ENCODE measurements around the gene SPRN.
"Not testable (repeated sequence)": the region's sequence is repeated elsewhere in the genome, so short reads cannot be mapped to it uniquely, and the experiment has no call there.

SPRN gene

DNA sequence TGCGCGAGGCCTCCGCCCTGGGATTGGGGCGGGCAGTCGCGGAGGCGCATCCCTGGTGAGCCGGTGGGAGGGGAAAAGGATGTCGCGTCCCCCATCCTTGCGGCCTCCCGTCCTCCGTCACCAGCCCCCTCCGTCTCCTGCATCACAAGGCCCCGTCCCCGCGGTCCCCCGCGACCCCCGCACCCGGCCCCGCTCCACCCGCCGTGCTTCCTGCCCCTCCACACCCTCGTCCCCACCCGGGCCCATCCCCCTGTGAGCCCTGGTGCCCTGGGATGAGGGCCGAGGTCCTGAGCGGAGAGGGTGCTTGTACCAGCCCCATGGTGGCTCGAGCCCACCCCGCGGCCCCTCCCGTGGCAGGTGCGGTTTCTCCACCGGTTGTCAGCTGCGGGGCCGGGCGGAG lies at the start of gene SPRN:
Gene SPRN (minus strand): TSS at position 25 of the 400 bp plus-strand sequence. CDS start 944 bp downstream, outside the sequence.
- DNase-seq = not testable (repeated sequence)

GRCh38 chr10:133474027-133474426 lies 49.6 kb upstream of the SPRN start:
- no peak for DNase-seq

DNA sequence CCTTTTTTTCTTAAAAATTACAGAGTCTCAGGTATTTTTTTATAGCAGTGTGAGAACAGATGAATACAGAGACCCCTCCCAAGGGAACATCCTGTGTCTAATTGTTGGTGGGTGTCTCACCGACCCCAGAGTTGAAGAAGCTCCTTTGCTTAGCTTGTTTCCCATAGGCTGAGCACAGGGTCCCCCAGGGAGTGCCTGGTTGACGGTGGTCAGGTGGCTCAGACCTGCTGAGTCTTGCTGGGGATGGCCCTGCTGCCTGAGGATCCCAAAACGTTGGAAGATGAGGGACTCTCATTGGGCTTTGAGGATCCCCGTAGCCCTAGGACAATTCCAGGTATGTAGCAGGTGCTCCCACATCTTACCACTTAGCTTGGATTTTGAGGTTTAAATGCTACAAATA lies 48.8 kb upstream of the SPRN start:
- DNase-seq = no peak

GRCh38 chr10:133471300-133472109 lies 47.1 kb upstream of the SPRN start:
- no peak for DNase-seq

- not testable (repeated sequence) for DNase-seq
These were observed 44.8 kb upstream of the SPRN start for GRCh38 chr10:133469205-133469604.

DNA sequence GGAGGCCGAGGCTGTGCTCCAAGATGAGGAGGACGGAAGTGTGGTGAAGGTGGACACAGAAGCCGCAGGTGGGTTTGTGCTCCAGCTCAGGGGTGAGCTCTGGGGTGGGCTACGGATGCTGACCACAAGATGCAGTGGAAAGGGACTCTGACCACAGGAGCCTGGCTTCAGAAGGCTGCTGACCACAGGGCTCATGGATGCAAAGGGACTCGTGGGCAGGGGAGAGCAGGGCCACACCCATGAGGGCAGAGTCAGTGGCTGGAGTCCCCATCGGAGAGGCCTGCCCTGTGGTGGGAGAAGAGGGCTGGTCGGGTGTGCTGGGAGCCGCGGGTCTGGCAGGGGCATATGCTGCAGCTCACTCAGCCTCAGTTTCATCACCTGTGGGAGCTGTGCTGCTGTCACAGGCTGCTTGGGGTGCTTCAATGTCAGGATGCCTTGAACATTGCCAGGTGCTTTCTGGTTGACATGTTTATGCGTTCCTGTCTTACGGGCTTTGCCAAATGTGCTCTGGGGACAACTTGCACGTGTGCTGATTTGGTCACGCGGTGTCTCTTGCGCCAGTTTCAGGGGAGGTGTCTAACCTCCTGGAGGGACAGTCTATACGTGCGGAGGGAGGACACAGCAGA lies 43.0 kb upstream of the SPRN start:
- DNase-seq = no peak

GRCh38 chr10:133466683-133467275 lies 42.4 kb upstream of the SPRN start:
- DNase-seq = no peak

DNA sequence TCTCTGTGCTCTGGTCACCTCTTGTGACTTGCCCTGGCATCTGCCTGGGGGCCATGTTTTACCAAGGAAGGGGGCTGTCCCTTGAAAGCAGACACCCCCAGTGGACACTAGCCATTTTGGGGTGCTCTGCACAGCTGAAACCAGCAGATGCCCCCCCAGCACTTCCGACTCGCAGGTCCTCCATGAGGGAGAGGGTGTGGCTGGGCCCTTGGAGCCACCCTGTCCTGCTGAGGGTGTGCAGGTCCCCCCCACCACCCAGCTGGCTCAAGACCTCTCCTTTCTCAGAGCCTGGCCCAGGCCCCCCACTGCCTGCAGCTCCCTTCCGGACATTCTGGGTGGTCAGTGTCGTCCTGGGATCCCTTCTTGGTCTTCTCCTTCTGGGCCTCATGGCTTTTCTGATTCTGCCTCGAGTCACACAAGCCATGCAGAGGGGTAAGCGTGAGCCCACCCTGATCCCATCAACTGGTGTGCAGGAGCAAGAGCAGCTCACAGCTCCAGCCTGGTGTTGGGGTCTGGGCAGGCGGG lies 41.6 kb upstream of the SPRN start:
- DNase-seq = no peak

DNA sequence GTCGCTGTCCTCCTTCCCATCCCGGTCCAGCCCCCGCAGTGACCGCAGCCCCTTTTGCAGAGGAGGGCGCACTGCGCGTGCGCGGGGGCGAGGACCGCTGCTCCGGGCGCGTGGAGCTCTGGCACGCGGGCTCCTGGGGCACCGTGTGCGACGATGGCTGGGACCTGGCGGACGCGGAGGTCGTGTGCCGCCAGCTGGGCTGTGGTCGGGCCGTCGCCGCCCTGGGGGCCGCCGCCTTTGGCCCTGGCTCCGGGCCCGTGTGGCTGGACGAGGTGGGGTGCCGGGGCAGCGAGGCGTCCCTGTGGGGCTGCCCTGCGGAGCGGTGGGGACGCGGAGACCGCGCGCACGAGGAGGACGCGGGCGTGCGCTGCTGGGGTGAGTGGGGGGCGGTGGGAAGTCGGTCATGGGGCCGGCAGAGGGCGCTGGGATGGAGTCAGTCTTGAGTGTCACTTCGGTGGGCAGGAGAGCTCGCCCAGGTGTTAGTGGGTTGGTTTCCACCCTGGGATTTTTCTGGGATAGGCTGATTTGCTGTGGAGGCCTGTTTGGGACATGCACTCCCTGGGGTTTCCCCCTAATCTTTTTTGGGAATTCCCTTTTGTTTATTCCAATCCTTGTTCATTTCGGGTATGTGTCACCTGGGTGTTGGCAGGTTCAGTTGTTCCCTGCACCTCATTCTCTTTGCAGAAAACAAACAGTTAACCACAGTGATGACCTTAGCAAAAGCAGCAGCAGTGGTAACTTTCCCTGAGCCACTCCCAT lies 40.9 kb upstream of the SPRN start:
- no peak for DNase-seq

DNA sequence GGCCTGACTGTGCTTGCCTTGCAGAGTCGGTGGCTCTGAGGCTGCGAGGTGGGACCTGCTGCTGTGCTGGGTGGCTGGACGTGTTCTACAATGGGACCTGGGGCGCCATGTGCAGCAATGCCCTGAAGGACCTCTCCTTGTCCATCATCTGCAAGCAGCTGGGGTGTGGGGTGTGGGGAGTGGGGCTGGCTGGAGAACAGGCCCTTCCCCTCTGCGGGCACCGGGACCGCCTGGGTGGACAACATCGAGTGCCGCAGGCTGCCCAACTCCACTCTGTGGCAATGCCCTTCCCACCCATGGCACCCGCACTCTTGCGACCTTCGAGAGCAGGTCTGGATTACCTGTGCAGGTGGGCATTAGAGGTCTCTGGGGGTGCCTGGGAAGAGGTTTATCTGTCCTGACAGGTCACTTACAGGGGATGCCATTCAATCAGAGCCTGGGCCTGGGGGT lies 40.2 kb upstream of the SPRN start:
- no peak for DNase-seq

- no peak for DNase-seq
These were observed 38.3 kb upstream of the SPRN start for GRCh38 chr10:133462512-133463305.

- DNase-seq = no peak
These were observed 37.4 kb upstream of the SPRN start for GRCh38 chr10:133461841-133462240.

- no peak for DNase-seq
These were observed 36.6 kb upstream of the SPRN start for GRCh38 chr10:133461027-133461426.

DNA sequence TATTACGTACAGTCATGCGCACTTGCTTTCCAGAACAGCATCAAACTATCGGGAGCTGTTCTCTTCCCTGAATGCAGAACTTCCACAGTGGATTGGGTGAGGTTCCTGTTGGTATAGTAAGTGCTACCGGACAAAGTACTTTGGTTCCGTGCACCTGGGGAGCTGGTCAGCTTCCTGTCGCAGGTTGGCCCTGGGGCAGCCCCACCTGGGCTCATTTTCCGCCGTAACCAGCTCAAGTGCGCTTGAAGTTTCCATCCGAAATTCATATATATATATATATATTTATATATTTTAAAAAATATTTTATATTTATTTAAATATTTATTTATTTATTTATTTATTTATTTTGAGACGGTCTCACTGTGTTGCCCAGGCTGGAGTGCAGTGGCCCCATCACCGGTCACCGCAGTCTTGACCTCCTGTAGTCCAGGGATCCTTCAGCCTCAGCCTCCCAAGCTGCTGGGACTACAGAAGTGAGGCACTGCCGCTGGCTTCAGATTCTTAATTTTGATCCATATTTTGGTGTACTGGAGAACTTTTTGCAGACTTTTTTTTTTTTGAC lies 35.9 kb upstream of the SPRN start:
- DNase-seq = no peak

- DNase-seq = no peak
These were observed 35.2 kb upstream of the SPRN start for GRCh38 chr10:133459454-133460207.

- no peak for DNase-seq
These were observed 34.5 kb upstream of the SPRN start for GRCh38 chr10:133458710-133459453.

DNA sequence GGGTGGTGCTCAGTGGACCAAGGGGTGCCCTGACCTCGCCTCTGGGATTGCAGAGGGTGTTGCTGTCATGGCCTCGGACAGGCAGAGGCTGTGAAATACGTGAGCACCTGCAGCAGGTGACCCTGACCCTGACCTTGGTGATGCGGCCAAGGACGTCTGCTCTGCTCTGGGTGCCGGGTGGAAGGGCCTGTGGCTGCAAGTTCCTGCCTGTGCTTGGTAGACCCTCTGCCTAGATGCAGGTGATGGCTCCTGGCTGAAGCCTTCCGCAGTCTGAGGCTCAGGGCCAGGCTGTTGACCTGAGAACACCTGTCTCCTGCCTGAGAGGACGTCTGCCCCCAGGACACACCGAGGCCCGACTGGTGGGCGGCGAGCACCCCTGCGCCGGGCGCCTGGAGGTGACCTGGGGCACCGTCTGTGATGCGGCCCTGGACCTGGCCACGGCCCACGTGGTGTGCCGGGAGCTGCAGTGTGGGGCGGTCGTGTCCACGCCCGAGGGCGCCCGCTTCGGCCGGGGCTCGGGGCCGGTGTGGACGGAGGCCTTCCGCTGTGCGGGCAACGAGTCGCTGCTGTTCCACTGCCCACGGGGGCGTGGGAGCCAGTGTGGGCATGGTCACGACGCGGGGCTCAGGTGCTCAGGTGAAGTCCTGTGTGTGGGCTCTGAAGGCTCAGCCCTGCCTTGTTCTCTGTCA lies 33.7 kb upstream of the SPRN start:
- no peak for DNase-seq

- DNase-seq = no peak
These were observed 32.8 kb upstream of the SPRN start for GRCh38 chr10:133457100-133457841.

Data from stimulated activated CD4-positive, alpha-beta T cell treated with anti-CD3 and anti-CD28 coated beads, Interleukin-4, amount 100 ng/mL, for 4 hours (primary cell).